Peyer's patch (tissue), 4 donors: ENCODE measurements around the gene CDK19.

ENCODE experiments used
- POLR2A ChIP-seq, 2 donors: fragments of 450-650 bp; IDR thresholded peaks; one replicate each; pipeline ENCODE4 v1.5.1; 2017; ENCODE audit warnings: antibody characterized with exemption in 2 of 2, mild to moderate bottlenecking in 2 of 2, moderate library complexity in 2 of 2
- TF ChIP-seq, protein P1 (sequence below), 6 experiments: fragments of 450-650 bp in 4 of 6; fragments of 200-600 bp in 2 of 6; sonication (generic) in 1 of 6; IDR thresholded peaks; one replicate each; pipeline ENCODE4 v1.5.1; 2017 to 2019; ENCODE audit warnings: antibody characterized with exemption in 6 of 6, mild to moderate bottlenecking in 3 of 6, moderate library complexity in 1 of 6

- TF ChIP-seq, protein P1, sequence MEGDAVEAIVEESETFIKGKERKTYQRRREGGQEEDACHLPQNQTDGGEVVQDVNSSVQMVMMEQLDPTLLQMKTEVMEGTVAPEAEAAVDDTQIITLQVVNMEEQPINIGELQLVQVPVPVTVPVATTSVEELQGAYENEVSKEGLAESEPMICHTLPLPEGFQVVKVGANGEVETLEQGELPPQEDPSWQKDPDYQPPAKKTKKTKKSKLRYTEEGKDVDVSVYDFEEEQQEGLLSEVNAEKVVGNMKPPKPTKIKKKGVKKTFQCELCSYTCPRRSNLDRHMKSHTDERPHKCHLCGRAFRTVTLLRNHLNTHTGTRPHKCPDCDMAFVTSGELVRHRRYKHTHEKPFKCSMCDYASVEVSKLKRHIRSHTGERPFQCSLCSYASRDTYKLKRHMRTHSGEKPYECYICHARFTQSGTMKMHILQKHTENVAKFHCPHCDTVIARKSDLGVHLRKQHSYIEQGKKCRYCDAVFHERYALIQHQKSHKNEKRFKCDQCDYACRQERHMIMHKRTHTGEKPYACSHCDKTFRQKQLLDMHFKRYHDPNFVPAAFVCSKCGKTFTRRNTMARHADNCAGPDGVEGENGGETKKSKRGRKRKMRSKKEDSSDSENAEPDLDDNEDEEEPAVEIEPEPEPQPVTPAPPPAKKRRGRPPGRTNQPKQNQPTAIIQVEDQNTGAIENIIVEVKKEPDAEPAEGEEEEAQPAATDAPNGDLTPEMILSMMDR (IDR thresholded peaks at IDR 0.05), result no peak
- TF ChIP-seq POLR2A (IDR thresholded peaks at IDR 0.05), result no peak
Observed at GRCh38 chr6:110795271-110795670, 20.0 kb downstream of the CDK19 start.
